A549 (cell line): ENCODE data around the gene PIGK.

Source experiments
- CHD2 ChIP-seq: fragments of 150-350 bp; IDR thresholded peaks from 2 replicates; pipeline ENCODE4 v1.6.1; 2014; ENCODE audit warnings: low read length; ENCODE audit not compliant: partially characterized antibody
- CTCF ChIP-seq: fragments of >200 bp; sonication (Bioruptor Twin); formaldehyde crosslinking; IDR thresholded peaks from 3 replicates; pipeline ENCODE4 v1.5.1; 2016
- HDAC2 ChIP-seq: fragments of 200-600 bp; sonication (generic); IDR thresholded peaks from 2 replicates; pipeline ENCODE4 v1.6.1; 2016
- NFE2L2 ChIP-seq: fragments of 150-350 bp; conservative IDR thresholded peaks from 2 replicates; pipeline ENCODE4 v1.6.1; 2014; ENCODE audit warnings: low read length
- PBX3 ChIP-seq: IDR thresholded peaks from 2 replicates; pipeline ENCODE4 v1.6.1; 2012
- POLR2A ChIP-seq: IDR thresholded peaks from 2 replicates; pipeline ENCODE4 v1.6.1; 2012; ENCODE audit warnings: mild to moderate bottlenecking, low read length
- RAD21 ChIP-seq, 2 experiments: fragments of >200 bp in 1 of 2; sonication (Bioruptor Twin) in 1 of 2; formaldehyde crosslinking in 1 of 2; IDR thresholded peaks in 1 of 2; conservative IDR thresholded peaks in 1 of 2; 2 replicates in 1 of 2; 3 replicates in 1 of 2; pipeline ENCODE4 v1.6.1; 2012 to 2018; ENCODE audit warnings: inconsistent platforms in 1 of 2
- REST ChIP-seq: fragments of 200-600 bp; sonication (generic); IDR thresholded peaks from 2 replicates; pipeline ENCODE4 v1.6.1; 2016; ENCODE audit warnings: antibody characterized with exemption, mild to moderate bottlenecking, moderate library complexity
- TP53 ChIP-seq: fragments of 250-450 bp; sonication (Bioruptor Pico); IDR thresholded peaks from 2 replicates; pipeline ENCODE4 v1.5.0; 2021; ENCODE audit warnings: mild to moderate bottlenecking, moderate library complexity
- USF2 ChIP-seq: fragments of 450-650 bp; IDR thresholded peaks from 2 replicates; pipeline ENCODE4 v1.6.1; 2014; ENCODE audit warnings: antibody characterized with exemption
- ZC3H11A ChIP-seq: fragments of 450-650 bp; IDR thresholded peaks from 2 replicates; pipeline ENCODE4 v1.6.1; 2014; ENCODE audit warnings: antibody characterized with exemption, mild to moderate bottlenecking

- TF ChIP-seq CTCF = no peak
- TF ChIP-seq TP53 (CRISPR knock-in tag) = no peak
- no peak for TF ChIP-seq ZC3H11A
- no peak for TF ChIP-seq CHD2
- no peak for TF ChIP-seq POLR2A
- TF ChIP-seq PBX3 = no peak
- no peak for TF ChIP-seq REST
- TF ChIP-seq RAD21 (conservative IDR thresholded peaks at IDR 0.05 in 1 of 2, IDR thresholded peaks at IDR 0.05 in 1 of 2) = no peak
- no peak for TF ChIP-seq USF2
- TF ChIP-seq NFE2L2 = no peak
- TF ChIP-seq HDAC2 = no peak
Measured at GRCh38 chr1:77234943-77235342, 15.7 kb upstream of the PIGK start.
